Mesothelial cell of epicardium (in vitro differentiated cells): ENCODE results near the gene ACVR1B. TPM values are rescaled to one million over a fixed set of nuclear protein-coding genes. Genes with fewer than 3 reads are reported as not detected.

Experiments used
- DNase-seq, 2 experiments: peaks; one replicate each; pipeline ENCODE4 v3.0.0; 2021; ENCODE audit warnings: low spot score in 2 of 2; ENCODE audit not compliant: unreplicated experiment in 2 of 2
- H3K27ac Mint-ChIP-seq: 2 replicates; pipeline ENCODE4 v1.8.0; 2021; ENCODE audit warnings: mixed read lengths
- H3K27me3 Mint-ChIP-seq: 2 replicates; pipeline ENCODE4 v1.8.0; 2021; ENCODE audit warnings: low read depth, mixed read lengths
- H3K36me3 Mint-ChIP-seq: 2 replicates; pipeline ENCODE4 v1.8.0; 2021; ENCODE audit warnings: mixed read lengths
- H3K4me1 Mint-ChIP-seq: 2 replicates; pipeline ENCODE4 v1.8.0; 2021; ENCODE audit warnings: mixed read lengths
- H3K4me3 Mint-ChIP-seq: 2 replicates; pipeline ENCODE4 v1.8.0; 2021; ENCODE audit warnings: mild to moderate bottlenecking, moderate library complexity, mixed read lengths
- H3K9me3 Mint-ChIP-seq: 2 replicates; pipeline ENCODE4 v1.8.0; 2021; ENCODE audit warnings: mixed read lengths
- total RNA-seq: library from RNA; stranded (reverse); gene quantifications from 3 replicates; pipeline ENCODE4 v1.2.1, GENCODE V29; 2021
- TF ChIP-seq, protein P1 (sequence below): fragments of 200-600 bp; sonication (generic); IDR thresholded peaks from one replicate; pipeline ENCODE4 v1.5.0; 2021; ENCODE audit warnings: antibody characterized with exemption; ENCODE audit not compliant: unreplicated experiment

Gene ACVR1B
- total RNA-seq, 1 donor from 2014 or later, result 31.2 TPM

DNA sequence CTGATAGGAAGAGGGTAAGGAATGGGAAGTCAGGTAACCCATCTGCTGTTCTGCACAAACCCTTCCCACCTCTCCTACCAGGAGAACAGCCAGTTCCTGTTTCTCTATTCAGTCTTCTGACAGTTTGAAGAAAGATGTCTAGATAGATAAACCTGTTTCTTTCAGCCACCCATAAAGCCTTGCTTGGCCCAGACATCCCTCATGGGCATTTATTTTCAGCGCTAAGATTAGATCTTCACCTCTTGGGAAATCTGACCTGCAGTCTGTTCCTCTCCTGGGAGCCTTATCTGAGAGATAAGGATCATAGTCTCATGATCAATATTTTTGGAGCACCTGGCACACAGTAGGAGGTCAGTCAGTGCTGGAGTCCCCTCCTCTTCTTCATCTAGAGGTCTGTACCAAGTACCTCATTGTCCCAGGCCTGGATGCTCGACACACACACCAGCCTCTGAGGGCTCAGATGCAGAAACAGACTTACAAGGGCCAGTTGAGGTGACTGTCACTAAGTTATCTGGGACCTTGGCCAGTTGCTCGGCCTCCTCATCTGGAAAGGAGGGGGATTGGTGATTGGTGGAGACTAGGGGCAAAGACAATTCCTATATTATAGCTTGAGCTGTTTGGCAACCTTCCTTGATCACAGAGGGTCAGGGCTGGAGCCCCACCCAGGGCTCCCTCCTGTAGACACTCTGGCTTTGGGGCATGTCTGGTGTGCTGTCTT, 26.0 kb upstream of the ACVR1B start:
- Mint-ChIP-seq H3K4me3 (no peak overlapping the region), H3K9me3 (no peaks in the 10 kb centered on the region), H3K4me1 (peaks cover 8% of the 10 kb centered on the region), H3K36me3 (no peaks in the 10 kb centered on the region), H3K27me3 (peaks cover 10% of the 10 kb centered on the region), H3K27ac (no peak overlapping the region)
- no peak for DNase-seq
- TF ChIP-seq, protein P1, sequence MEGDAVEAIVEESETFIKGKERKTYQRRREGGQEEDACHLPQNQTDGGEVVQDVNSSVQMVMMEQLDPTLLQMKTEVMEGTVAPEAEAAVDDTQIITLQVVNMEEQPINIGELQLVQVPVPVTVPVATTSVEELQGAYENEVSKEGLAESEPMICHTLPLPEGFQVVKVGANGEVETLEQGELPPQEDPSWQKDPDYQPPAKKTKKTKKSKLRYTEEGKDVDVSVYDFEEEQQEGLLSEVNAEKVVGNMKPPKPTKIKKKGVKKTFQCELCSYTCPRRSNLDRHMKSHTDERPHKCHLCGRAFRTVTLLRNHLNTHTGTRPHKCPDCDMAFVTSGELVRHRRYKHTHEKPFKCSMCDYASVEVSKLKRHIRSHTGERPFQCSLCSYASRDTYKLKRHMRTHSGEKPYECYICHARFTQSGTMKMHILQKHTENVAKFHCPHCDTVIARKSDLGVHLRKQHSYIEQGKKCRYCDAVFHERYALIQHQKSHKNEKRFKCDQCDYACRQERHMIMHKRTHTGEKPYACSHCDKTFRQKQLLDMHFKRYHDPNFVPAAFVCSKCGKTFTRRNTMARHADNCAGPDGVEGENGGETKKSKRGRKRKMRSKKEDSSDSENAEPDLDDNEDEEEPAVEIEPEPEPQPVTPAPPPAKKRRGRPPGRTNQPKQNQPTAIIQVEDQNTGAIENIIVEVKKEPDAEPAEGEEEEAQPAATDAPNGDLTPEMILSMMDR, result no peak

DNA sequence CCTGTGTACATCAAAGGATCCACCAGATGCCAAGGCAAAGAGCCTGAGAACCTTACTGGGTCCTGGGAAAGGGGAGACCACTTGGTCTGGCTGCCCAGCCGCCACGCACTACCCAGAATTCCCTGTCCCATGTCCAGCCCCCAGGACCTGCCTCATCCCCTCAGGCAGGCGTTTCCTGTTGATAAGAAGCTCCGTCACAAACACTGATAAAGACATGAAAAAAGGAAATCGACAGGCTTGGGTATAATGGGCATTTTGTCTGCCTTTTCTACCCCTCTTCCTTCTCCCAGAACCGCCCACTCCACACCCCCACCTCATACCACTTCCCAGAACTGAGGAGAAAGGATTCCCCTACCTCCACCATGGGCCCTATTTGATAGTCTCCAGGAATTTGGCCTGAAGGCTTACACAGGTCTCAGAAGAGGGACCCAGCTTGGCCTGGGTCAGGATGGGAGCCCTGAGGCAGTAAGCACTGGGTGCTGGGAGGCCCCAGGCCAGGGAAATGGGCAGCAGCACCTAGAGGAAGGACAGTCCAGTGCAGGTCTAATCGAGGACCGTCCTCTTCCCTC, 25.4 kb upstream of the ACVR1B start:
- peaks cover 10% of the 10 kb centered on the region for H3K27me3 Mint-ChIP-seq
- H3K4me3 Mint-ChIP-seq, result no peak overlapping the region
- no peaks in the 10 kb centered on the region for H3K36me3 Mint-ChIP-seq
- TF ChIP-seq, protein P1, result no peak
- H3K27ac Mint-ChIP-seq, result no peak overlapping the region
- no peak for DNase-seq
- no peaks in the 10 kb centered on the region for H3K9me3 Mint-ChIP-seq
- peaks cover 8% of the 10 kb centered on the region for H3K4me1 Mint-ChIP-seq

DNA sequence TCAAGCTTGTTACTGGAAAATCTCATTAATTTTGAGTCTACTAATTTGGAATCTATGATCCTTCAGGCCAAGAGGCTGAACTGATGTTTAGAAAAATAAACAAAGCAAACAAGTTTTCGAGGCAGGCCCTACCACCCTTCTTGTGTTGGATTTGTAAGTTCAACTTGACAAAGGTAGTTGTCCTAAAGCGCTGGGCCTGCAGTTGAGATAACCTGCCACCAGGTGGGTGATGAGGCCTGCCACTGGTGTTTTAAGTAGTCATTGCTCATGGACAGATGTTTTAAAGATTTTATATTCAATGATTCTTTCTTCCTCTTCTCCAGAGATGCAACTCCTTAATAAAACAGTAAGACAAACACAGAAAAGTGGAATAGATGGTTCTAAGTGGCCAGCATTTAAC, 24.8 kb upstream of the ACVR1B start:
- no peaks in the 10 kb centered on the region for H3K36me3 Mint-ChIP-seq
- no peak overlapping the region for H3K27ac Mint-ChIP-seq
- no peak for DNase-seq
- peaks cover 10% of the 10 kb centered on the region for H3K27me3 Mint-ChIP-seq
- no peak overlapping the region for H3K4me3 Mint-ChIP-seq
- TF ChIP-seq, protein P1, result peak; percentile 63
- no peaks in the 10 kb centered on the region for H3K9me3 Mint-ChIP-seq
- peaks cover 6% of the 10 kb centered on the region for H3K4me1 Mint-ChIP-seq

DNA sequence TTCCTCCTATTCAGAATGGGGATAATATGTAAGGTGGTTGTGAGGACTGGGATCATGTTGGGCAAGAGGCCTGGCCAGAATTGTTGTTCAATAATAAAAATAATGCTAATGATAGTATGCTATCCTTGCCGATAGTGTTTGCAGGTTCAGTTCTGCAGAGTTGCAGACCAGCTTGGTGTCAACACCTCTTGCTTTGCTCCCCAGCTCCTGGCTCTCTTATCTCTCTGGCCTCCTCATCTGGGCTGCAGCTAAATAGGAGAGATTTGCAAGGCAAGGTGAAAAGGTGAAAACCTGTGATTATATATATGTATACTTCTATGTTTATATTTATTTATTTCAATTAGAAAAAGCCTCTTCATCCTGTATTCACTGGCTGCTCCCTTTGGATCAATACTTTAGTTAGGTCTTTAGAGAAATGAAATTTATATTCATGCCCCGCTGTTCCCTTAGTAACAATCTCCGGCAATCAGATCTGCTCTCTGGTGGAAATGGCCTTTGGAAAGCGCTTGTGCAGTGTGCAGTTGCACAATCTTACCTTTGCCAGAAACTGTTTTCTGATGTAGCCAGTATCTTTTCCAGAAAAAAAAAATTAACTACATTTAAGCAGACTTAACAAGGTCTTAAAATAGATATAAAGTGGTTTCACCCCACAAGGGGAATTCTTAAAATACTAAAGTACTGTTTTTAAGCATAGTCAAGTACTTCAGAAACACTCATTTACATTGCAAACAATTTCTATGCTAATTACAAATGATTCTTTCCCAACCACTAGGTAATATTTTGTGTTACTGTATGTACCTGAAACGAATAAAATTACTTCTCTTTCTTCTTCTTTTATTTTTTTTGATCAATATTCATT, 19.1 kb upstream of the ACVR1B start:
- DNase-seq, result no peak
- no peak overlapping the region for H3K27ac Mint-ChIP-seq
- peaks cover 5% of the 10 kb centered on the region for H3K4me1 Mint-ChIP-seq

DNA sequence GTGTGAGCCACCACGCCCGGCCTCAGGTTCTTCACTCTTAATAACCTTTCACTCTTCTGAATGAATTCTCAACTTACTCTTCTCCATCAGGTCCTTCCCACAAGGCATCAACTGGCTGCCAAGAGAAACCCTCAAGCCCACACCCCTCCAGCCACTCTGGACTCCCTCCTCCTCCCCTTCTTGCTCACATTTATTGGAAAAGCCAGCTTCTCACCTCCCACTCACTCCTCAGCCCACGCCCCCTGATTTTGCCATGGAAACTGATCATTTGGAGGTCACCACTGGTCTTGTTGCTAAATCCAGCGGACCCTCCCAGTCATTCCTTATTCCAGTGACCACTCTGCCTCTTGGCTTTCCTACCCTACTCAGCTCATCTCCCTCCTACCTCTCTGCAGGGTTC, 17.4 kb upstream of the ACVR1B start:
- Mint-ChIP-seq H3K4me3 (no peak overlapping the region), H3K27me3 (peaks cover 1% of the 10 kb centered on the region), H3K36me3 (no peaks in the 10 kb centered on the region), H3K27ac (no peak overlapping the region), H3K4me1 (peaks cover 5% of the 10 kb centered on the region), H3K9me3 (no peaks in the 10 kb centered on the region)
- no peak for DNase-seq
- TF ChIP-seq, protein P1, result no peak

More for the DNA sequence above, 19.1 kb upstream of the ACVR1B start:
- Mint-ChIP-seq H3K27me3 (peaks cover 1% of the 10 kb centered on the region), H3K36me3 (no peaks in the 10 kb centered on the region), H3K4me3 (no peak overlapping the region), H3K9me3 (no peaks in the 10 kb centered on the region)
- TF ChIP-seq, protein P1, result no peak
